Right atrium auricular region (tissue), 2 donors: ENCODE measurements around the gene ERF. TPM values are rescaled to one million over a fixed set of nuclear protein-coding genes. Genes with fewer than 3 reads are reported as not detected.

Experiments
- DNase-seq: peaks from one replicate; pipeline ENCODE4 v3.0.0-alpha.2; 2019; ENCODE audit warnings: low spot score
- H3K27ac ChIP-seq, 2 donors: fragments of 200-600 bp; sonication (generic); 1 replicate in 1 of 2; 2 replicates in 1 of 2; pipeline ENCODE4 v1.5.1; 2016 to 2019
- H3K27me3 ChIP-seq, 2 donors: fragments of 200-600 bp; sonication (generic); one replicate each; pipeline versions ENCODE4 v1.5.1 to v1.6.0; 2017 to 2019
- H3K36me3 ChIP-seq: fragments of 200-600 bp; sonication (generic); one replicate; pipeline ENCODE4 v1.5.1; 2016
- H3K4me1 ChIP-seq, 2 donors: fragments of 200-600 bp; sonication (generic); one replicate each; pipeline versions ENCODE4 v1.5.1 to v1.6.0; 2017 to 2019
- H3K4me3 ChIP-seq, 2 donors: fragments of 200-600 bp; sonication (generic); 1 replicate in 1 of 2; 2 replicates in 1 of 2; pipeline ENCODE4 v1.5.1; 2017 to 2019; ENCODE audit warnings: mild to moderate bottlenecking in 1 of 2, moderate library complexity in 1 of 2
- H3K9me3 ChIP-seq, 2 donors: fragments of 200-600 bp; sonication (generic); one replicate each; pipeline ENCODE4 v1.5.1; 2019
- total RNA-seq, 2 donors: library from RNA; depleted of rRNA; stranded (reverse); fragments of >200 nt; gene quantifications; one replicate each; pipeline ENCODE4 v1.1.0, GENCODE V29; 2016
- TF ChIP-seq, protein P1 (sequence below), 2 donors: fragments of 200-600 bp; sonication (generic); IDR thresholded peaks; one replicate each; pipeline ENCODE4 v1.5.1; 2019; ENCODE audit warnings: antibody characterized with exemption in 2 of 2

The ERF gene
- total RNA-seq, 2 donors from 2014 or later: 26.8 to 34.9 TPM

GRCh38 chr19:42246143-42246921 is 8.6 kb downstream of the ERF start:
- Histone ChIP-seq H3K27ac (peak overlapping the region; percentile 42 to 99), H3K36me3 (peaks cover 17% of the 10 kb centered on the region), H3K4me3 (no peak overlapping the region), H3K27me3 (no peaks in the 10 kb centered on the region), H3K9me3 (no peaks in the 10 kb centered on the region), H3K4me1 (peaks cover 0 to 81% of the 10 kb centered on the region in 2 donors)
- peak; percentile 93 for DNase-seq
- TF ChIP-seq, protein P1, sequence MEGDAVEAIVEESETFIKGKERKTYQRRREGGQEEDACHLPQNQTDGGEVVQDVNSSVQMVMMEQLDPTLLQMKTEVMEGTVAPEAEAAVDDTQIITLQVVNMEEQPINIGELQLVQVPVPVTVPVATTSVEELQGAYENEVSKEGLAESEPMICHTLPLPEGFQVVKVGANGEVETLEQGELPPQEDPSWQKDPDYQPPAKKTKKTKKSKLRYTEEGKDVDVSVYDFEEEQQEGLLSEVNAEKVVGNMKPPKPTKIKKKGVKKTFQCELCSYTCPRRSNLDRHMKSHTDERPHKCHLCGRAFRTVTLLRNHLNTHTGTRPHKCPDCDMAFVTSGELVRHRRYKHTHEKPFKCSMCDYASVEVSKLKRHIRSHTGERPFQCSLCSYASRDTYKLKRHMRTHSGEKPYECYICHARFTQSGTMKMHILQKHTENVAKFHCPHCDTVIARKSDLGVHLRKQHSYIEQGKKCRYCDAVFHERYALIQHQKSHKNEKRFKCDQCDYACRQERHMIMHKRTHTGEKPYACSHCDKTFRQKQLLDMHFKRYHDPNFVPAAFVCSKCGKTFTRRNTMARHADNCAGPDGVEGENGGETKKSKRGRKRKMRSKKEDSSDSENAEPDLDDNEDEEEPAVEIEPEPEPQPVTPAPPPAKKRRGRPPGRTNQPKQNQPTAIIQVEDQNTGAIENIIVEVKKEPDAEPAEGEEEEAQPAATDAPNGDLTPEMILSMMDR (IDR thresholded peaks at IDR 0.05): peak; percentile 22 to 85

DNA sequence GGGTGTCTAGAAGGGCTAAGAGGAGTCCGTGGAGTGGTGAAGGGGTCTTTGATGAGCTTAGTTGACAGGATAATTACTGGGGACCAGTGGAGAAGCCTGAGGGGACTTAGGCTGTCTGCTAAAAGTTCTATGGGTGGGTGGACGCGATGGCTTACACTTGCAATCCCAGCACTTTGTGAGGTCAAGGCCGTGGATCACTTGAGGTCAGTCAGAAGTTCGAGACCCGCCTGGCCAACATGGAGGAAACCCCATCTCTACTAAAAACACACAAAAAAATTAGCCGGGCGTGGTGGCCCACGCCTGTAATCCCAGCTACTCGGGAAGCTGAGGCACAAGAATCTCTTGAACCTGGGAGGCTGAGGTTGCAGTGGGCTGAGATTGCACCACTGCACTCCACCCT is 9.7 kb downstream of the ERF start:
- H3K27me3 ChIP-seq: no peaks in the 10 kb centered on the region
- DNase-seq: no peak
- peaks cover 17% of the 10 kb centered on the region for H3K36me3 ChIP-seq
- H3K4me3 ChIP-seq: no peak overlapping the region
- peak overlapping the region; percentile 84 to 90 for H3K27ac ChIP-seq
- H3K9me3 ChIP-seq: no peaks in the 10 kb centered on the region
- peaks cover 0 to 77% of the 10 kb centered on the region in 2 donors for H3K4me1 ChIP-seq
- TF ChIP-seq, protein P1 (IDR thresholded peaks at IDR 0.05): no peak

- peak overlapping the region; percentile 84 to 90 for H3K27ac ChIP-seq
- peaks cover 16% of the 10 kb centered on the region for H3K36me3 ChIP-seq
- H3K9me3 ChIP-seq: no peaks in the 10 kb centered on the region
- TF ChIP-seq, protein P1 (IDR thresholded peaks at IDR 0.05): peak; percentile 69 to 83
- peaks cover 0 to 71% of the 10 kb centered on the region in 2 donors for H3K4me1 ChIP-seq
- H3K4me3 ChIP-seq: peak overlapping the region; percentile 87 to 89
- peak; percentile 97 for DNase-seq
- no peaks in the 10 kb centered on the region for H3K27me3 ChIP-seq
Measured at GRCh38 chr19:42244347-42245220, 10.3 kb downstream of the ERF start.

DNA sequence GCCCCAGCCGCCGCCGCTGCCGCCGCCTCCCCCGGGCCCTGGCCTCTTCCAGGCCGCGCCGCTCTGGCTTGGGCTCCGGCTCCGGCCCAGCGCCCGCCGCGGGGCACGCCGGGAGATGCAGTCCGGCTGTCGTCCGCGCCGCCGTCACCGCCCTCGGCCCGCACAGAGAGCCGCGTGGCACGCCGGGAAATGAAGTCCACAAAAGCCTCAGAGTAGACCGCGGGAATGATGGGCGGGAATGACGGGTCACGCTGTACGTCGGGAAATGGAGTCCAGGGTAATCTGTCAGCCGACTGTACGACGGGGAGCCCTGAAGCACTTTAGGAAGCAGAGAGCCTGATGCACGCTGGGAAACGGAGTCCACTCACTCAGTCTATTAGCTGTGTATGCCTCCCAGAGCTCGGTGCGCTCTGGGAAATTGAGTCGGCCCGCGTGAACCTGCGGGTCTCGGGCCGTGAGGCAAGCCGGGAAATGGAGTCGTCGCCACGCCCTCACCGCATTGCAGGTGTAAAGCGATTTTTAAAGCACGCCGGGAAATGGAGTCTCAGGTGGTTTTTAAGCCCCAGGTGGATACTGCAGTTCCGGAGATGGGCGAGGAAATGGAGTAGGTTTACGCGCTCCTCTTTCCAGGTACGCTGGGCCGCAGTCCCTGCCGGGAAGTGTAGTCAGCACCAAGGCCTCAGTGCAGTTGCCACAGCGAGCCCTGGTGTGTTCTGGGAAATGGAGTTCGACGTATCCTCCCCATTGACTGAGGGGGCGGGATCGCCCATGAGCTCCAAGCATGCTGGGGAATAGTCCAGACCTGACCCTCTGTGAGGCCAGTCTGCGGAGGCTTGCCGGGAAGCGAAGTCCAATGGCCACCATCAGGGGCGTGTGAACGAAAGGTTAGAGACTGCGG is 12.2 kb downstream of the ERF start, which contains the start of gene GSK3A:
Gene GSK3A (minus strand): TSS at position 91 of the 898 bp plus-strand sequence. CDS start 137 bp downstream, outside the sequence.
- Histone ChIP-seq H3K9me3 (no peaks in the 10 kb centered on the region), H3K27ac (peak within 1 kb of the TSS; percentile 84 to 90), H3K27me3 (no peaks in the 10 kb centered on the region), H3K4me3 (peak within 1 kb of the TSS; percentile 87 to 89), H3K36me3 (no peaks in the 10 kb centered on the region), H3K4me1 (peaks cover 0 to 54% of the 10 kb centered on the region in 2 donors)
- TF ChIP-seq, protein P1 (IDR thresholded peaks at IDR 0.05): no peak
- peak; percentile 99 for DNase-seq

- TF ChIP-seq, protein P1 (IDR thresholded peaks at IDR 0.05): no peak
- peak overlapping the region; percentile 84 to 90 for H3K27ac ChIP-seq
- H3K36me3 ChIP-seq: no peaks in the 10 kb centered on the region
- no peak for DNase-seq
- peaks cover 0 to 47% of the 10 kb centered on the region in 2 donors for H3K4me1 ChIP-seq
- H3K4me3 ChIP-seq: peak overlapping the region; percentile 87 to 89
- no peaks in the 10 kb centered on the region for H3K27me3 ChIP-seq
- H3K9me3 ChIP-seq: no peaks in the 10 kb centered on the region
Measured at GRCh38 chr19:42242069-42242511, 12.8 kb downstream of the ERF start.
